Thoracic aorta (tissue), 2 donors: ENCODE measurements around the gene EMC8. TPM values are rescaled to one million over a fixed set of nuclear protein-coding genes. Genes with fewer than 3 reads are reported as not detected.

Source experiments
- ATAC-seq: fragments of 150-250 bp; one replicate; pipeline ENCODE4 v1.8.0; 2017; ENCODE audit warnings: low read depth; ENCODE audit not compliant: insufficient number of reproducible peaks, low FRiP score
- DNase-seq: peaks from one replicate; pipeline ENCODE4 v3.0.0-alpha.2; 2020; ENCODE audit warnings: low spot score
- H3K27ac ChIP-seq, 2 donors: fragments of 200-600 bp; sonication (generic); 1 replicate in 1 of 2; 2 replicates in 1 of 2; pipeline ENCODE4 v1.5.1; 2016; ENCODE audit warnings: mild to moderate bottlenecking in 2 of 2, moderate library complexity in 2 of 2
- H3K27me3 ChIP-seq: fragments of 200-600 bp; sonication (generic); replicated peaks from 2 replicates; pipeline ENCODE4 v1.6.0; 2016; ENCODE audit warnings: mild to moderate bottlenecking; ENCODE audit not compliant: insufficient read depth
- H3K36me3 ChIP-seq: fragments of 200-600 bp; sonication (generic); one replicate; pipeline ENCODE4 v1.5.1; 2016
- H3K4me1 ChIP-seq, 2 donors: fragments of 200-600 bp; sonication (generic); 1 replicate in 1 of 2; 2 replicates in 1 of 2; pipeline versions ENCODE4 v1.5.1 to v1.6.0; 2016; ENCODE audit warnings: low read depth in 2 of 2, mild to moderate bottlenecking in 1 of 2; ENCODE audit not compliant: control insufficient read depth in 1 of 2
- H3K4me3 ChIP-seq: fragments of 200-600 bp; sonication (generic); 2 replicates; pipeline ENCODE4 v1.5.1; 2016; ENCODE audit warnings: mild to moderate bottlenecking
- H3K9me3 ChIP-seq: fragments of 200-600 bp; sonication (generic); 2 replicates; pipeline ENCODE4 v1.5.1; 2016
- total RNA-seq, 2 donors: library from RNA; depleted of rRNA; stranded (reverse); fragments of >200 nt; gene quantifications; one replicate each; pipeline versions ENCODE4 v1.1.0 to v1.2.3, GENCODE V29; 2016
- TF ChIP-seq, protein P1 (sequence below): fragments of 200-600 bp; sonication (generic); IDR thresholded peaks from one replicate; pipeline ENCODE4 v1.5.1; 2019; ENCODE audit warnings: antibody characterized with exemption

EMC8 gene
- total RNA-seq, 2 donors from 2014 or later: 30.7 to 36.6 TPM

- Histone ChIP-seq H3K27me3 (no peaks in the 10 kb centered on the region), H3K27ac (no peak overlapping the region), H3K36me3 (peaks cover 3% of the 10 kb centered on the region), H3K9me3 (no peaks in the 10 kb centered on the region), H3K4me3 (no peak overlapping the region), H3K4me1 (no peaks in the 10 kb centered on the region)
- ATAC-seq (no peak), DNase-seq (no peak)
- TF ChIP-seq, protein P1, sequence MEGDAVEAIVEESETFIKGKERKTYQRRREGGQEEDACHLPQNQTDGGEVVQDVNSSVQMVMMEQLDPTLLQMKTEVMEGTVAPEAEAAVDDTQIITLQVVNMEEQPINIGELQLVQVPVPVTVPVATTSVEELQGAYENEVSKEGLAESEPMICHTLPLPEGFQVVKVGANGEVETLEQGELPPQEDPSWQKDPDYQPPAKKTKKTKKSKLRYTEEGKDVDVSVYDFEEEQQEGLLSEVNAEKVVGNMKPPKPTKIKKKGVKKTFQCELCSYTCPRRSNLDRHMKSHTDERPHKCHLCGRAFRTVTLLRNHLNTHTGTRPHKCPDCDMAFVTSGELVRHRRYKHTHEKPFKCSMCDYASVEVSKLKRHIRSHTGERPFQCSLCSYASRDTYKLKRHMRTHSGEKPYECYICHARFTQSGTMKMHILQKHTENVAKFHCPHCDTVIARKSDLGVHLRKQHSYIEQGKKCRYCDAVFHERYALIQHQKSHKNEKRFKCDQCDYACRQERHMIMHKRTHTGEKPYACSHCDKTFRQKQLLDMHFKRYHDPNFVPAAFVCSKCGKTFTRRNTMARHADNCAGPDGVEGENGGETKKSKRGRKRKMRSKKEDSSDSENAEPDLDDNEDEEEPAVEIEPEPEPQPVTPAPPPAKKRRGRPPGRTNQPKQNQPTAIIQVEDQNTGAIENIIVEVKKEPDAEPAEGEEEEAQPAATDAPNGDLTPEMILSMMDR: no peak
These were observed 31.1 kb downstream of the EMC8 start for GRCh38 chr16:85768199-85768598.

DNA sequence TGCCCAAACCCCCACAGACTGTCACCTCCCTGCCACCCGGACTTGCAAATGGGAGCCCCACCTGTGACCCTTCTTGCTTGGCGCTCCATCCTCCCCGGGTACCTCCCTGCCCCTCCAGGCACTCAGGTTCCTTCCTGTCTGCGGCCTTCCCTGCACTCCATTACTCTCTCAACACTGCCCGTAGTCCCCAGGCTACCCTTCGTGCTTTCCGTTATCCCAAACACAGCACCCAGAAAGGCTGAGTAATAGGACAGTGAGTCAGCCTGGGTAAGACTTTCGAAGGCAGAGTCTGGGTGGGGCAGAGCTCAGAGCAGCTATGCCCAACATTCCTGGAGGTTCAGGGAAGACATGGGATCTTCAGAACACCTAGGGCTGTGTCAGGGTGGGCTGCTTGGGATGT, 31.8 kb downstream of the EMC8 start:
- TF ChIP-seq, protein P1: no peak
- Histone ChIP-seq H3K4me1 (no peaks in the 10 kb centered on the region), H3K9me3 (no peaks in the 10 kb centered on the region), H3K4me3 (no peak overlapping the region), H3K27me3 (no peaks in the 10 kb centered on the region), H3K27ac (no peak overlapping the region), H3K36me3 (peaks cover 3% of the 10 kb centered on the region)
- no peak for ATAC-seq
- DNase-seq: no peak

GRCh38 chr16:85765767-85766166, 33.6 kb downstream of the EMC8 start:
- TF ChIP-seq, protein P1: no peak
- no peaks in the 10 kb centered on the region for H3K36me3 ChIP-seq
- no peak for ATAC-seq

DNA sequence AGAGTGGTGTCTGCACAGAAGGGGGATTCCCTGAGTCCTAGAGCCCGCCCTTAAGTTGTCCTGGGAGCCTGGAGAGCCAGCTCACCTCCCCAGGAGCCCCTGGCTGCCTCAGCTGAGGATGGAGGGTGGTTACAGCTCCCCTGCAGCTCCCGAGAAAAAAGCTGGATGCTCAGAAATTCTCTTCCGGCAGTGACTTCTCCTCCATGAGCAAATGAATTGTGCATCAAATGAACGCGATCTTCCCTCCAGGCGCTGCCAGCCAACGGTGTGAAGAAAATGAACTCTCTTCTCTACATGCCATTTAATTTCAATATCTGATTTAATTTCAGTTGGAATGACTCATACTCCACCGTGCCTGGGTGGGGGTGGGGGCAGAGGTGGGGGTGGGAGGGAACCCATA, 34.1 kb downstream of the EMC8 start:
- Histone ChIP-seq H3K4me3 (no peak overlapping the region), H3K27ac (no peak overlapping the region), H3K36me3 (no peaks in the 10 kb centered on the region), H3K4me1 (no peaks in the 10 kb centered on the region), H3K9me3 (no peaks in the 10 kb centered on the region), H3K27me3 (no peaks in the 10 kb centered on the region)
- DNase-seq: no peak
- no peak for ATAC-seq
- TF ChIP-seq, protein P1: no peak

More at GRCh38 chr16:85765767-85766166, 33.6 kb downstream of the EMC8 start:
- Histone ChIP-seq H3K4me3 (no peak overlapping the region), H3K9me3 (no peaks in the 10 kb centered on the region), H3K4me1 (no peaks in the 10 kb centered on the region), H3K27ac (no peak overlapping the region), H3K27me3 (no peaks in the 10 kb centered on the region)
- DNase-seq: no peak

DNA sequence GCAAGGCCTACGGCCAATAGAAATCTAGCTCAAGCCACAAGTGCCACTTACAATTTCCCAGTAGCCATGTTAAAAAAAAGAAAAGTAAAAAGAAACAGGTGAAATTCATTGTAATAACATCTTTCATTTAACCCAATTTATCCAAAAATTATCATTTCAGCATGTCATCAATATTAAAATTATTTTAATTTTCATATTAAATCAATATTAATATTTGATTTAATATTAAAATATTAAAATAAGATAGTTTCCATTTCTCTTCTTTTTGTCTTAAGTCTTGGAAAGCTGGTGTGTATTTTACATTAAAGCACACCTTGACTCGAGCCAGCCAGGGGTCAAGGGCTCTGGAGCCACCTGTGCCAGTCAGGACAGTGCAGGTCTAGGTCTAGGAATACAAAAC, 35.7 kb downstream of the EMC8 start:
- ATAC-seq: no peak
- no peak overlapping the region for H3K4me3 ChIP-seq
- no peak overlapping the region for H3K27ac ChIP-seq
- DNase-seq: no peak
- no peaks in the 10 kb centered on the region for H3K27me3 ChIP-seq
- H3K36me3 ChIP-seq: no peaks in the 10 kb centered on the region
- H3K4me1 ChIP-seq: no peaks in the 10 kb centered on the region
- TF ChIP-seq, protein P1: no peak
- no peaks in the 10 kb centered on the region for H3K9me3 ChIP-seq
